LNCaP clone FGC (cell line): ENCODE measurements around the gene XK.

Source experiments
- DNase-seq: peaks from one replicate; pipeline ENCODE4 v3.0.0-alpha.2; 2011; ENCODE audit warnings: low read depth
- H3K4me3 ChIP-seq: 2 replicates; pipeline ENCODE4 v1.5.1; 2011; ENCODE audit warnings: mild to moderate bottlenecking, low read depth, low read length, control low read depth
- CTCF ChIP-seq: IDR thresholded peaks from 2 replicates; pipeline ENCODE4 v1.5.1; 2012; ENCODE audit warnings: mild to moderate bottlenecking; ENCODE audit not compliant: control insufficient read depth, insufficient read depth; ENCODE audit errors: extremely low read depth

The XK gene

DNA sequence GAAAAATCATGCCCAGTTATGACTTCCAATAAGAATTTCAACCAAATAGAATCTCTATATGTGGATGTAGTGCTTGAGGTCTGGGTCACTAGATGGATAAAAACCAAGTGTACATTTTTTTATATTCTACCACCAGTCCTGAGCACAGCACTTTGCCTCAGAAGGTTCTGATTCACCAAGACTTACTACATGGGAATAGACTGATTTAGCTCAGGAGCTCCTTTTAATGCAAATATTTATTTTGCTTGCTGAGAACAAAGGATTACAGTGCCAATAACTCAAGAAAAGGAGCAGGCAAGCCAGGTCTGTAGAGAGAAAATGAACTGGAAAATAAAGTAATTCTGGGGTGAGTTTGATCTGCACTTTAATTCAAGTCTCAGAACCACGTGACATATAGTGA is 6.4 kb upstream of the XK start:
- no peak overlapping the region for H3K4me3 ChIP-seq
- TF ChIP-seq CTCF = no peak
- no peak for DNase-seq

DNA sequence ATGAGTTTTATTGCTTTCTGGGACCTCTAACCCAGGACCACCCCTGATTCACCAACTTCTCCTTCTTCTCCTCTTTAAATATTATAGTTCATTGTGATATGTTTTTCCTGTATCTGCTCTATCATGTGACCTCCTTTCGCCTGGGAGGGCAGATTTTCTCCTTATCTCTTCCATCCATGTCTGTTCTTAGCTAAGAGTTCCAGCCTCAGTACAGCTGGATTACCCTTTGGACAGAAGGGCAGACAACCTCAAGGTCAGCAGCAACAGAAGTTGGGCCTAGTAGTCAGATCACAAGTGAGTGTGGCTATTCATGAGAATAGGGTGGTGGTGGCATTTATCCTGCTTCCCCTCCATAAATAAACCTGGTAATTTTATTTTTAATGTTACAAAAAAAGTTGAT is 5.7 kb upstream of the XK start:
- no peak for DNase-seq
- no peak for TF ChIP-seq CTCF
- no peak overlapping the region for H3K4me3 ChIP-seq

DNA sequence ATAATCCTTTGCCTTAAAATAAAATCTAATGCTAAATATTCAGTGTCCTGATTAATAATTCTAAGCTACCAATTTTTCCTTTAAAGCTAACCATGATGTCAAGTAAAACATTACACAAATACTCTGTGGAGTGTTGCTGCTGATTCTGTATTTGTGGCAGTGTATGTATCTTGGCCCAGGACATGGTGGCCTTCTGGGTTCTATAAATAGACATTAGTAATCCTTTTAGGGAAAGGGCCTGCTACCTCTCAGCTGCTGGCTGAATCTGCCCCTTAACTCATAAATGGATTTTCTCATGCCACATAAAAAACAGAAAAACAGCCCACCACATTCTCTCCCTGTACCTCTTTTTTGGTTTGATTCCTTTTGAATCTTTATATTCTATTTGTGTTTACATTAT is 1.2 kb upstream of the XK start:
- H3K4me3 ChIP-seq = no peak overlapping the region
- no peak for DNase-seq
- no peak for TF ChIP-seq CTCF

- no peak for DNase-seq
- no peak for TF ChIP-seq CTCF
- H3K4me3 ChIP-seq = no peak overlapping the region
Measured at GRCh38 chrX:37684973-37685372, 618 bp upstream of the XK start.

DNA sequence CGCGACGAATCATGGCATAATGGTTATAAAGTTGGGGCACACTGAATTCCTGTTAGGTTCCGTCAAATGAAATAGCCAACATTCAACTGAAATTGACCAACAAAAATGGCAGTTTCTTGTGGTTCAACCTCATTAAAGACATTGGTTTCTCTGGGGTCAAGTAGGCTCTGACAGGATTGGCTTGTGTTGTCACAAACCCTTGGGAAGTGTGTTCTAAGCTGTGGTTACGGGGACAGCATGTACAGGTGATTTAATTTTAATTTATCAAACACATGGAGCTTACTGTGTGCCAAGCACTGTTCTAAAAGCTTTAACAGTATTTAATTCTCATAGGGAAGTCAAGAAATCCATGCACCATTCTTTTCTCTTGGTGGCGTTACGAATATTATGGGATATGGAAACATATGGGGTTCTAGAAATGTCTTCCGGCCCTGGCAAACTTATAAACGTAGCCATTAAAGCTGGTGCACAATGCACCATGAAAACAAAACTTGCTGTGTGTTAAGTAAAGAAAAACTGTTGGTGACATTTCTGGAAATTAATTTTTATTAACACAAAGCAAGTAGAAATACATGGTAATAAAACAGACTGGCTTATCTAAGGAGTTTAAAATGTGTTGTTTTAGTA is 891 bp downstream of the XK start:
- DNase-seq = no peak
- no peak overlapping the region for H3K4me3 ChIP-seq
- no peak for TF ChIP-seq CTCF

DNA sequence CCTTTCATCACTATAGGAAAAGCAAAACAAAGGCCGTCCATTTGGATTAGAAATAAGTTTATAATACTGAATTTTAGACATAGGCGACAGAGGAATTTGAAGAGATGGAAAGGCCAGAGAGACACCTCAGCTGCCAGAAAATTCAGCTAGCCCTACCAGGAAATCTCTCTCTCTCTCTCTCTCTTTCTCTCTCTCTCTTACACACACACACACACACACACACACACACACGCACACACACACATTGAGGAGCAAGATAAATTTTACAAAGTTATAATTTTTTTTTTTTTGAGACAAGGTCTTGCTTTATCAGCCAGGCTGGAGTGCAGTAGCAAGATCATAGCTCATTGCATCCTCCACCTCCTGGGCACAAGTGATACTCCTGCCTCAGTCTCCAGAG is 1.4 kb downstream of the XK start:
- TF ChIP-seq CTCF = no peak
- H3K4me3 ChIP-seq = no peak overlapping the region
- no peak for DNase-seq

DNA sequence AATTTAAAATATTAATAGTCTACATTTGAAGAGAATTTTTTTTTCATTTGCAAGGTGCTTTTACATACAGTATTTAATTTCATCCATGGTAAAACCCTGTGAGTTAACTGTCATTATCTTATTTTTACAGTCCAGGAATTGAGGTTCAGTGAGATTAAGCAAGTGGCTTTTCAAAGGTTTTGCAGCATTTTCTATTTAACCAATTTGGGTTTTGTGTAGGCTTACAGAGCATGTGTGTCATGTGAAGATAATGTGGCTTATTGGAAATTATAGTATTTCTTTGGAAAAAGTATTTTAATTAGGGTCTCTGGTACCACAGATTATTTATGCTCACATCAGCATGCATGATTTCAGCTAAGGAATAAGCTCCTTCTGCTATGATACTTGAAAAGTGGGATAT is 4.5 kb downstream of the XK start:
- DNase-seq = no peak
- no peak overlapping the region for H3K4me3 ChIP-seq
- TF ChIP-seq CTCF = no peak
